GM23248 (cell line): ENCODE data around the gene FOXD1.

Experiments used
- EZH2 ChIP-seq: fragments of 200-600 bp; sonication (generic); IDR thresholded peaks from 2 replicates; pipeline ENCODE4 v1.6.1; 2018; ENCODE audit warnings: antibody characterized with exemption, mild to moderate bottlenecking; ENCODE audit not compliant: insufficient read depth, poor library complexity, severe bottlenecking
- EZH2phosphoT487 ChIP-seq: fragments of 200-600 bp; sonication (generic); IDR thresholded peaks from 2 replicates; pipeline ENCODE4 v1.6.1; 2018; ENCODE audit warnings: antibody characterized with exemption, moderate library complexity, mild to moderate bottlenecking, low read depth; ENCODE audit not compliant: insufficient read depth

DNA sequence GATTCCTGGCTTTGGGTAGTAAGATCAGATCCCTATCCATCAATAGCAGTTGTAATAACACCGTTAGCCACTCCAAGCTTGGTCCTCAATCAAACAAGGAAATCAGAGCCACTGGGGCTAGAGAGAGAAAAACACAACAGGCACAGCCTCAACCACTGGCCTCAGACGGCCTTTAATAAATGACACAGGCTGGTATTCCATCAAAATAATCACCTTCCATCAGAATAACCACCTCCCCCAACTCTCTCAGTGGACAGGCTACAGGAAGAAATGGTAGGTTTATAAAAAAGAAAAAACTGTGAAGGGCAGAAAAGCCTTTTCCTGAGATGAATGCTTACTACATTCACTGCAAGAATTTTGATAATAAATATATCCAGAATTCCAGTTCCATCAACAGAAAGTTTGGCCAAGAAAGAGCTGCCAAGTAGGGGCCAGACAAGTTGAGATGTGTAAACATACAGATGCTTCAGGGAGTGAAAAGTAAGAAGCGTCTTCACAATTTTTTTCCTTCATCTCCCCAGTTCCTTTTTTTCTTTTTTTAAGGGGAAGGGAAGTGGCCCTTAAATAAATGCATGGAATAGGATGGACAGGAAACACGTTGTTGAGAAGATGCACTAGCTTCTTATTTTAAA lies 5.5 kb downstream of the FOXD1 start:
- TF ChIP-seq EZH2phosphoT487 = no peak
- TF ChIP-seq EZH2 = no peak
